Muscle of back (tissue), 10 donors: ENCODE results near the gene ZSCAN5C. TPM values are rescaled to one million over a fixed set of nuclear protein-coding genes. Genes with fewer than 3 reads are reported as not detected.

Source experiments
- polyA plus RNA-seq, 10 donors: library from polyadenylated mRNA; unstranded; fragments of 120-200 nt; gene quantifications; one replicate each; pipeline ENCODE4 v1.2.1, GENCODE V29; 2013; ENCODE audit not compliant: insufficient read length in 10 of 10

The ZSCAN5C gene
- polyA plus RNA-seq, 10 donors, result not detected

Other genes starting within 250 kb of the ZSCAN5C start
- under 1 TPM in 2 of 10 donors, not detected in 8; 0.13 to 0.26 TPM for gene NLRP5, start 215.5 kb upstream of the ZSCAN5C start, polyA plus RNA-seq
- gene ZNF787, start 81.0 kb upstream of the ZSCAN5C start, polyA plus RNA-seq, result 10 to 100 TPM; 16.0 to 27.3 (median 18.9) TPM
- gene ZNF444, start 61.0 kb upstream of the ZSCAN5C start, polyA plus RNA-seq, result 10 to 100 TPM; 12.1 to 19.4 (median 15.5) TPM
- not detected for gene GALP, start 26.3 kb upstream of the ZSCAN5C start, polyA plus RNA-seq
- not detected for gene ZSCAN5B, start 4.5 kb upstream of the ZSCAN5C start, polyA plus RNA-seq
- 1 to 10 TPM in 7 of 10 donors, under 1 TPM in 3; 0.44 to 2.7 (median 1.3) TPM for gene EDDM13, start 70.5 kb downstream of the ZSCAN5C start, polyA plus RNA-seq
- gene ZSCAN5A, start 112.6 kb downstream of the ZSCAN5C start, polyA plus RNA-seq, result 1 to 10 TPM; 5.1 to 9.2 (median 7.0) TPM
- gene ZNF582, start 191.3 kb downstream of the ZSCAN5C start, polyA plus RNA-seq, result 1 to 10 TPM; 3.6 to 6.5 (median 5.2) TPM
- gene ZNF583, start 202.1 kb downstream of the ZSCAN5C start, polyA plus RNA-seq, result 10 to 100 TPM in 1 of 10 donors, 1 to 10 TPM in 9; 6.2 to 10.5 (median 7.3) TPM